K562 (cell line): ENCODE data around the gene ARL2. TPM values are rescaled to one million over a fixed set of nuclear protein-coding genes. Genes with fewer than 3 reads are reported as not detected.

Experiments
- BRCA1 ChIP-seq, 2 experiments: fragments of 450-650 bp in 1 of 2; sonication (generic) in 1 of 2; formaldehyde crosslinking in 1 of 2; IDR thresholded peaks; 2 replicates each; pipeline versions ENCODE4 v1.5.0 to v1.6.1; 2017 to 2020; ENCODE audit warnings: mild to moderate bottlenecking in 1 of 2, missing genetic modification reagents in 1 of 2
- FIP1L1 ChIP-seq: fragments of 200-400 bp; formaldehyde crosslinking; IDR thresholded peaks from 2 replicates; pipeline ENCODE4 v1.6.1; 2018; ENCODE audit warnings: mild to moderate bottlenecking, low read depth, low read length; ENCODE audit not compliant: poor library complexity, severe bottlenecking
- HNRNPLL ChIP-seq: fragments of 200-400 bp; formaldehyde crosslinking; IDR thresholded peaks from 2 replicates; pipeline ENCODE4 v1.6.1; 2017; ENCODE audit warnings: low read length, low read depth, mild to moderate bottlenecking; ENCODE audit not compliant: poor library complexity, severe bottlenecking
- KLF16 ChIP-seq: IDR thresholded peaks from 2 replicates; pipeline ENCODE4 v1.6.1; 2016; ENCODE audit warnings: antibody characterized with exemption
- MNT ChIP-seq, 2 experiments: fragments of 450-650 bp; conservative IDR thresholded peaks; 2 replicates each; pipeline ENCODE4 v1.6.1; 2017; ENCODE audit warnings: mild to moderate bottlenecking in 2 of 2, moderate library complexity in 2 of 2
- NEUROD1 ChIP-seq: fragments of 150-350 bp; IDR thresholded peaks from 2 replicates; pipeline ENCODE4 v1.6.1; 2014; ENCODE audit warnings: borderline replicate concordance, low read length, low read depth; ENCODE audit not compliant: partially characterized antibody
- NR3C1 ChIP-seq: sonication (generic); formaldehyde crosslinking; IDR thresholded peaks from 2 replicates; pipeline ENCODE4 v1.8.1; 2022; ENCODE audit warnings: missing genetic modification reagents
- PHF8 ChIP-seq: fragments of 200-600 bp; sonication (generic); IDR thresholded peaks from 2 replicates; pipeline ENCODE4 v1.6.1; 2012; ENCODE audit warnings: mixed run types, mild to moderate bottlenecking, inconsistent platforms, low read length, moderate library complexity, borderline replicate concordance
- POLR2AphosphoS5 ChIP-seq: IDR thresholded peaks from 2 replicates; pipeline ENCODE4 v1.6.1; 2011; ENCODE audit warnings: mild to moderate bottlenecking, low read depth, low read length, moderate library complexity; ENCODE audit not compliant: control insufficient read depth, insufficient read depth
- SMAD3 ChIP-seq: fragments of 450-650 bp; formaldehyde crosslinking; conservative IDR thresholded peaks from 2 replicates; pipeline ENCODE4 v1.4.0; 2020; ENCODE audit warnings: mild to moderate bottlenecking
- SNIP1 ChIP-seq: fragments of 450-650 bp; IDR thresholded peaks from 2 replicates; pipeline ENCODE4 v1.7.1; 2017; ENCODE audit warnings: low read depth, mild to moderate bottlenecking
- ZBTB1 ChIP-seq: sonication (generic); formaldehyde crosslinking; IDR thresholded peaks from 2 replicates; pipeline ENCODE4 v1.8.1; 2023; ENCODE audit warnings: missing genetic modification reagents, low read depth, mild to moderate bottlenecking, borderline replicate concordance
- ZNF165 ChIP-seq: fragments of 250-450 bp; sonication (Bioruptor Pico); IDR thresholded peaks from 2 replicates; pipeline ENCODE4 v1.4.0; 2020; ENCODE audit warnings: borderline replicate concordance
- ZNF436 ChIP-seq: fragments of 250-450, 450-650 bp; sonication (Bioruptor Pico); formaldehyde crosslinking; IDR thresholded peaks from 2 replicates; pipeline ENCODE4 v1.7.0; 2020; ENCODE audit warnings: mild to moderate bottlenecking
- ZNF707 ChIP-seq: fragments of 250-450 bp; sonication (Bioruptor Pico); conservative IDR thresholded peaks from 2 replicates; pipeline ENCODE4 v1.8.0; 2022; ENCODE audit warnings: inconsistent platforms, mild to moderate bottlenecking, moderate library complexity
- polyA plus RNA-seq, 8 experiments: library from polyadenylated mRNA; depleted of rRNA in 4 of 8; stranded (reverse) in 5 of 8; unstranded in 3 of 8; fragments of >200 nt; fragmentation: Nextera tagmentation in 2 of 8; fragmentation: Illumina TruSeq in 1 of 8; extraction: Ambion mirVana in 2 of 8; extraction: Trizol in 1 of 8; gene quantifications; 2 replicates each; pipeline versions ENCODE4 v1.2.1 to v1.2.3, GENCODE V29; 2011 to 2014; ENCODE audit warnings: inconsistent platforms in 1 of 8, missing spikeins in 1 of 8
- total RNA-seq, 7 experiments: library from RNA; depleted of rRNA in 6 of 7; stranded (reverse); fragments of >200 nt in 6 of 7; fragmentation: Illumina TruSeq in 2 of 7; extraction: Trizol in 2 of 7; gene quantifications; 2 replicates each; pipeline versions ENCODE4 v1.2.1 to v1.2.3, GENCODE V29; 2011 to 2021; ENCODE audit warnings: low replicate concordance in 1 of 7
- TF ChIP-seq, protein P1 (sequence below): fragments of 250-450 bp; sonication (Bioruptor Pico); IDR thresholded peaks from 2 replicates; pipeline ENCODE4 v1.9.0; 2021; ENCODE audit warnings: mild to moderate bottlenecking, inconsistent platforms
- TF ChIP-seq, protein P2 (sequence below): sonication (generic); formaldehyde crosslinking; IDR thresholded peaks from 2 replicates; pipeline ENCODE4 v1.8.1; 2023; ENCODE audit warnings: mild to moderate bottlenecking, missing genetic modification reagents
- TF ChIP-seq, protein P3 (sequence below): IDR thresholded peaks from 3 replicates; pipeline ENCODE4 v1.6.1; 2011; ENCODE audit warnings: borderline replicate concordance, mild to moderate bottlenecking, moderate library complexity; ENCODE audit not compliant: insufficient read length; ENCODE audit errors: extremely low read depth

The ARL2 gene
- total and polyA plus RNA-seq, 9 of the 15 experiments (the other 6 are each of a cell fraction or from before 2014, with no cell fraction given) = 5.7 to 154 (median 92.2) TPM

DNA sequence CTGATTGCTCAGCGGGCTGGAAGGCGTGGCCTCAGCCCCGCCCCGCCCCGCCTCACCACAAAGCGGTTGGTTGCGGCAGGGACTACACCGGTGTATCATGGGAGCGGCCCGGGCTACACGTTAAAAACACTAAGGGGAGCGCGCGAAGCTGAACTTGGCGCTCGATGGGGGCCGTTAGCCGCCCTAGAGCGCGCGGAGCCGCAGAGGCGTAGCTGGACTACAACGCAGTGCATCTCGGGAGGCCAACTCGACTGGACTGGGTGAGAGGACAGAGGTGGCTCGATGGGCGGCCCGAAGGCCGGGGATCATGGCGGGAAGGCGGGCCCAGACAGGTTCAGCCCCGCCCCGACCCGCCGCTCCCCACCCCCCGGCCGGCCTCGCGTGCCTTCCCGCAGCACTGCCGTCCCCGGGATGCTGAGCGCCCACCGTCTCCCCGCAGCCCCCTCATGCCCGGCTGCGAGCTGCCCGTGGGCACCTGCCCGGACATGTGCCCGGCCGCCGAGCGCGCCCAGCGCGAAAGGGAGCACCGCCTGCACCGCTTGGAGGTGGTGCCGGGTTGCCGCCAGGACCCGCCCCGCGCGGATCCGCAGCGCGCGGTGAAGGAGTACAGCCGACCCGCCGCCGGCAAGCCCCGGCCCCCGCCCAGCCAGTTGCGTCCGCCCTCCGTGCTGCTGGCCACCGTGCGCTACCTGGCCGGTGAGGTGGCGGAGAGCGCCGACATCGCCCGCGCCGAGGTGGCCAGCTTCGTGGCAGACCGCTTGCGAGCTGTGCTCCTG is 27.1 kb downstream of the ARL2 start, which contains the start of gene SAC3D1 (continued):
- TF ChIP-seq, protein P1, sequence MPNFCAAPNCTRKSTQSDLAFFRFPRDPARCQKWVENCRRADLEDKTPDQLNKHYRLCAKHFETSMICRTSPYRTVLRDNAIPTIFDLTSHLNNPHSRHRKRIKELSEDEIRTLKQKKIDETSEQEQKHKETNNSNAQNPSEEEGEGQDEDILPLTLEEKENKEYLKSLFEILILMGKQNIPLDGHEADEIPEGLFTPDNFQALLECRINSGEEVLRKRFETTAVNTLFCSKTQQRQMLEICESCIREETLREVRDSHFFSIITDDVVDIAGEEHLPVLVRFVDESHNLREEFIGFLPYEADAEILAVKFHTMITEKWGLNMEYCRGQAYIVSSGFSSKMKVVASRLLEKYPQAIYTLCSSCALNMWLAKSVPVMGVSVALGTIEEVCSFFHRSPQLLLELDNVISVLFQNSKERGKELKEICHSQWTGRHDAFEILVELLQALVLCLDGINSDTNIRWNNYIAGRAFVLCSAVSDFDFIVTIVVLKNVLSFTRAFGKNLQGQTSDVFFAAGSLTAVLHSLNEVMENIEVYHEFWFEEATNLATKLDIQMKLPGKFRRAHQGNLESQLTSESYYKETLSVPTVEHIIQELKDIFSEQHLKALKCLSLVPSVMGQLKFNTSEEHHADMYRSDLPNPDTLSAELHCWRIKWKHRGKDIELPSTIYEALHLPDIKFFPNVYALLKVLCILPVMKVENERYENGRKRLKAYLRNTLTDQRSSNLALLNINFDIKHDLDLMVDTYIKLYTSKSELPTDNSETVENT (CRISPR knock-in tag) = 0 out of 2 replicates have a peak, but pooled peaks have one; percentile 3
- TF ChIP-seq, protein P2, sequence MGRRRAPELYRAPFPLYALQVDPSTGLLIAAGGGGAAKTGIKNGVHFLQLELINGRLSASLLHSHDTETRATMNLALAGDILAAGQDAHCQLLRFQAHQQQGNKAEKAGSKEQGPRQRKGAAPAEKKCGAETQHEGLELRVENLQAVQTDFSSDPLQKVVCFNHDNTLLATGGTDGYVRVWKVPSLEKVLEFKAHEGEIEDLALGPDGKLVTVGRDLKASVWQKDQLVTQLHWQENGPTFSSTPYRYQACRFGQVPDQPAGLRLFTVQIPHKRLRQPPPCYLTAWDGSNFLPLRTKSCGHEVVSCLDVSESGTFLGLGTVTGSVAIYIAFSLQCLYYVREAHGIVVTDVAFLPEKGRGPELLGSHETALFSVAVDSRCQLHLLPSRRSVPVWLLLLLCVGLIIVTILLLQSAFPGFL (CRISPR knock-in tag) = 0 out of 2 replicates have a peak, but pooled peaks have one; percentile 47
- TF ChIP-seq HNRNPLL (peak; percentile 71), SNIP1 (no peak), MNT (conservative IDR thresholded peaks at IDR 0.05) (peak; percentile 42 to 76; a peak in 3 of 4 replicates), SMAD3 (CRISPR knock-in tag) (no peak), ZNF436 (CRISPR knock-in tag) (no peak), ZNF165 (CRISPR knock-in tag) (0 out of 2 replicates have a peak, but pooled peaks have one; percentile 69), NR3C1 (CRISPR knock-in tag) (peak; percentile 71; the same call in 1 of the 2 replicates), NEUROD1 (peak; percentile 50), POLR2AphosphoS5 (peak; percentile 47; the same call in 1 of the 2 replicates), ZBTB1 (CRISPR knock-in tag) (peak; percentile 66; the same call in 1 of the 2 replicates), KLF16 (no peak), ZNF707 (no peak), FIP1L1 (peak; percentile 52), PHF8 (peak; percentile 87), BRCA1 (IDR thresholded peaks at IDR 0.05) (no peak), BRCA1 (CRISPR knock-in tag; IDR thresholded peaks at IDR 0.05) (peak; percentile 32; the same call in 1 of the 2 replicates)
- TF ChIP-seq, protein P3, sequence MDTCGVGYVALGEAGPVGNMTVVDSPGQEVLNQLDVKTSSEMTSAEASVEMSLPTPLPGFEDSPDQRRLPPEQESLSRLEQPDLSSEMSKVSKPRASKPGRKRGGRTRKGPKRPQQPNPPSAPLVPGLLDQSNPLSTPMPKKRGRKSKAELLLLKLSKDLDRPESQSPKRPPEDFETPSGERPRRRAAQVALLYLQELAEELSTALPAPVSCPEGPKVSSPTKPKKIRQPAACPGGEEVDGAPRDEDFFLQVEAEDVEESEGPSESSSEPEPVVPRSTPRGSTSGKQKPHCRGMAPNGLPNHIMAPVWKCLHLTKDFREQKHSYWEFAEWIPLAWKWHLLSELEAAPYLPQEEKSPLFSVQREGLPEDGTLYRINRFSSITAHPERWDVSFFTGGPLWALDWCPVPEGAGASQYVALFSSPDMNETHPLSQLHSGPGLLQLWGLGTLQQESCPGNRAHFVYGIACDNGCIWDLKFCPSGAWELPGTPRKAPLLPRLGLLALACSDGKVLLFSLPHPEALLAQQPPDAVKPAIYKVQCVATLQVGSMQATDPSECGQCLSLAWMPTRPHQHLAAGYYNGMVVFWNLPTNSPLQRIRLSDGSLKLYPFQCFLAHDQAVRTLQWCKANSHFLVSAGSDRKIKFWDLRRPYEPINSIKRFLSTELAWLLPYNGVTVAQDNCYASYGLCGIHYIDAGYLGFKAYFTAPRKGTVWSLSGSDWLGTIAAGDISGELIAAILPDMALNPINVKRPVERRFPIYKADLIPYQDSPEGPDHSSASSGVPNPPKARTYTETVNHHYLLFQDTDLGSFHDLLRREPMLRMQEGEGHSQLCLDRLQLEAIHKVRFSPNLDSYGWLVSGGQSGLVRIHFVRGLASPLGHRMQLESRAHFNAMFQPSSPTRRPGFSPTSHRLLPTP = no peak
